GM12878 (cell line): Measurements from ENCODE around the gene CTDSP1.
A peak's percentile ranks its signal among the peaks of the same experiment; 100 is the strongest.

Experiments used
- BHLHE40 ChIP-seq, 2 experiments: fragments of 450-650 bp in 1 of 2; IDR thresholded peaks; 2 replicates each; pipeline ENCODE4 v1.6.1; 2011 to 2017; ENCODE audit warnings: low read depth in 2 of 2, borderline replicate concordance in 1 of 2, improper control_type of control experiment in 1 of 2, low read length in 1 of 2, mild to moderate bottlenecking in 1 of 2
- EZH2 ChIP-seq: IDR thresholded peaks from 2 replicates; pipeline ENCODE4 v1.6.1; 2012; ENCODE audit warnings: low read depth, mild to moderate bottlenecking, control low read depth, inconsistent platforms, low read length, borderline replicate concordance; ENCODE audit not compliant: control insufficient read depth
- NFYB ChIP-seq: IDR thresholded peaks from 2 replicates; pipeline ENCODE4 v1.6.1; 2011; ENCODE audit warnings: low read depth, mild to moderate bottlenecking, low read length, improper control_type of control experiment, moderate library complexity; ENCODE audit not compliant: insufficient read depth
- NR2C2 ChIP-seq: IDR thresholded peaks from 2 replicates; pipeline ENCODE4 v1.6.1; 2011; ENCODE audit warnings: borderline replicate concordance, low read depth; ENCODE audit not compliant: control insufficient read depth, insufficient read length

GRCh38 chr2:218399391-218400166, at the start of gene CTDSP1:
- TF ChIP-seq BHLHE40 (IDR thresholded peaks at IDR 0.05; ENCODE audit: borderline replicate concordance in 1 of 2, low read depth in 2 of 2, low read length in 1 of 2) (peak; percentile 73 to 91), NR2C2 (no peak), NFYB (no peak), EZH2 (no peak)
